Frontal cortex (tissue), 1 donor: Measurements from ENCODE around the gene BTBD18. TPM values are rescaled to one million over a fixed set of nuclear protein-coding genes. Genes with fewer than 3 reads are reported as not detected.

Experiments
- small RNA-seq: library from RNA; depleted of rRNA; stranded (forward); fragments of <200 nt; gene quantifications from one replicate; pipeline ENCODE3, GENCODE V24; 2014
- total RNA-seq: library from RNA; depleted of rRNA; stranded (reverse); fragments of >200 nt; gene quantifications from one replicate; pipeline ENCODE4 v1.2.3, GENCODE V29; 2014

Gene BTBD18
- total RNA-seq, 1 donor from 2014 or later: not detected

Small RNAs within 50 kb of the gene (small RNA-seq; reads per million reads assigned to genes)
- gene AP001931.1 (not detected), gene TMX2-CTNND1 (not detected)

Other genes with a start within 250 kb of the BTBD18 start
- 2.0 TPM for gene SLC43A1, start 236.1 kb downstream of the BTBD18 start, total RNA-seq
- 39.9 TPM for gene TIMM10, start 221.1 kb downstream of the BTBD18 start, total RNA-seq
- gene SMTNL1, start 214.2 kb downstream of the BTBD18 start, total RNA-seq: not detected
- gene UBE2L6, start 184.1 kb downstream of the BTBD18 start, total RNA-seq: 57.9 TPM
- 7.3 TPM for gene SERPING1, start 154.1 kb downstream of the BTBD18 start, total RNA-seq
- gene YPEL4, start 101.9 kb downstream of the BTBD18 start, total RNA-seq: 5.3 TPM
- 17.1 TPM for gene CLP1, start 94.1 kb downstream of the BTBD18 start, total RNA-seq
- 15.1 TPM for gene ZDHHC5, start 83.7 kb downstream of the BTBD18 start, total RNA-seq
- gene MED19, start 39.6 kb downstream of the BTBD18 start, total RNA-seq: 33.4 TPM
- gene TMX2, start 39.2 kb downstream of the BTBD18 start, total RNA-seq: 39.1 TPM
- 48.9 TPM for gene SELENOH, start 10.3 kb downstream of the BTBD18 start, total RNA-seq
- 96.6 TPM for gene CTNND1, start 10.0 kb upstream of the BTBD18 start, total RNA-seq